ENCODE data around the gene FER1L5.
A peak's percentile ranks its signal among the peaks of the same experiment; 100 is the strongest.

The FER1L5 gene

GRCh38 chr2:96683972-96684820 lies 41.6 kb downstream of the FER1L5 start:
- DNase-seq = no peak

GRCh38 chr2:96684883-96685576 lies 42.5 kb downstream of the FER1L5 start:
- DNase-seq = peak; percentile 69

GRCh38 chr2:96685577-96686459 lies 43.3 kb downstream of the FER1L5 start:
- peak; percentile 88 for DNase-seq

- peak; percentile 5 for DNase-seq
Measured at GRCh38 chr2:96687266-96687665, 44.7 kb downstream of the FER1L5 start.

GRCh38 chr2:96687711-96688640 lies 45.4 kb downstream of the FER1L5 start:
- DNase-seq = no peak

GRCh38 chr2:96688649-96689430 lies 46.3 kb downstream of the FER1L5 start:
- DNase-seq = no peak

GRCh38 chr2:96689431-96689991 lies 46.9 kb downstream of the FER1L5 start:
- no peak for DNase-seq

GRCh38 chr2:96690306-96691021 lies 47.9 kb downstream of the FER1L5 start:
- DNase-seq = no peak

- DNase-seq = no peak
Measured at GRCh38 chr2:96691022-96691612, 48.6 kb downstream of the FER1L5 start.

GRCh38 chr2:96692094-96692971 lies 49.8 kb downstream of the FER1L5 start:
- DNase-seq = no peak

- no peak for DNase-seq
Measured at GRCh38 chr2:96693286-96694200, 51.0 kb downstream of the FER1L5 start.

- no peak for DNase-seq
Measured at GRCh38 chr2:96694279-96694678, 51.7 kb downstream of the FER1L5 start.

- DNase-seq = no peak
Measured at GRCh38 chr2:96694816-96695455, 52.4 kb downstream of the FER1L5 start.

- no peak for DNase-seq
Measured at GRCh38 chr2:96695602-96696001, 53.0 kb downstream of the FER1L5 start.

GRCh38 chr2:96697476-96697875 lies 54.9 kb downstream of the FER1L5 start:
- no peak for DNase-seq

GRCh38 chr2:96698221-96698861 lies 55.8 kb downstream of the FER1L5 start:
- DNase-seq = no peak

- no peak for DNase-seq
Measured at GRCh38 chr2:96699021-96699420, 56.5 kb downstream of the FER1L5 start.

Measured in NCI-H69 (cell line).